Smooth muscle cell (in vitro differentiated cells): ENCODE results near the gene POU2F1. TPM values are rescaled to one million over a fixed set of nuclear protein-coding genes. Genes with fewer than 3 reads are reported as not detected.

Source experiments
- DNase-seq: peaks from one replicate; lab custom pipeline; 2025; ENCODE audit not compliant: unreplicated experiment; lab: John Stamatoyannopoulos, UW
- H2AFZ ChIP-seq: fragments of 200-600 bp; sonication (generic); 2 replicates; pipeline ENCODE4 v1.6.0; 2016; ENCODE audit warnings: antibody characterized with exemption, low read depth, mild to moderate bottlenecking
- H3F3A ChIP-seq: fragments of 200-600 bp; sonication (generic); 2 replicates; pipeline ENCODE4 v1.6.0; 2017; ENCODE audit warnings: antibody characterized with exemption, low read depth
- H3K27ac ChIP-seq: fragments of 200-600 bp; sonication (generic); 2 replicates; pipeline ENCODE4 v1.5.1; 2016; ENCODE audit warnings: low read depth, mild to moderate bottlenecking
- H3K27me3 ChIP-seq: fragments of 200-600 bp; sonication (generic); 2 replicates; pipeline ENCODE4 v1.6.1; 2016; ENCODE audit warnings: low read depth, mild to moderate bottlenecking
- H3K36me3 ChIP-seq: fragments of 200-600 bp; sonication (generic); 2 replicates; pipeline ENCODE4 v1.5.1; 2016; ENCODE audit warnings: low read depth
- H3K4me1 ChIP-seq: fragments of 200-600 bp; sonication (generic); 2 replicates; pipeline ENCODE4 v1.5.1; 2016; ENCODE audit warnings: low read depth
- H3K4me2 ChIP-seq: fragments of 200-600 bp; sonication (generic); 2 replicates; pipeline ENCODE4 v1.6.0; 2016; ENCODE audit warnings: mild to moderate bottlenecking
- H3K4me3 ChIP-seq: fragments of 200-600 bp; sonication (generic); 2 replicates; pipeline ENCODE4 v1.5.1; 2016; ENCODE audit warnings: mild to moderate bottlenecking
- H3K79me2 ChIP-seq: fragments of 200-600 bp; sonication (generic); 2 replicates; pipeline ENCODE4 v1.6.0; 2016; ENCODE audit warnings: low read depth, mild to moderate bottlenecking
- H3K9ac ChIP-seq: fragments of 200-600 bp; sonication (generic); 2 replicates; pipeline ENCODE4 v1.6.0; 2016; ENCODE audit warnings: low read depth
- H3K9me3 ChIP-seq: fragments of 200-600 bp; sonication (generic); replicated peaks from 2 replicates; pipeline ENCODE4 v1.5.1; 2016; ENCODE audit warnings: low read depth
- H4K20me1 ChIP-seq: fragments of 200-600 bp; sonication (generic); 2 replicates; pipeline ENCODE4 v1.6.0; 2016; ENCODE audit warnings: low read depth
- WGBS: methylation state at CpG from one replicate; pipeline ENCODE4 v1.1.7; 2016; ENCODE audit warnings: low lambda C conversion rate; 5-methylcytosine and 5-hydroxymethylcytosine counted together
- polyA plus RNA-seq: library from polyadenylated mRNA; unstranded; fragments of >200 nt; fragmentation: Nextera tagmentation; extraction: Ambion mirVana; gene quantifications from 2 replicates; pipeline ENCODE4 v1.2.1, GENCODE V29; 2016
- total RNA-seq: library from RNA; depleted of rRNA; stranded (reverse); fragments of >200 nt; gene quantifications from 2 replicates; pipeline ENCODE4 v1.2.3, GENCODE V29; 2014
- TF ChIP-seq, protein P1 (sequence below): fragments of 200-600 bp; sonication (generic); IDR thresholded peaks from 2 replicates; pipeline ENCODE4 v1.5.1; 2017; ENCODE audit warnings: borderline replicate concordance, mild to moderate bottlenecking, antibody characterized with exemption; ENCODE audit not compliant: insufficient read depth, poor library complexity, severe bottlenecking

Gene POU2F1
- total and polyA plus RNA-seq, 2 experiments from 2014 or later: 5.3 to 15.6 TPM

DNA sequence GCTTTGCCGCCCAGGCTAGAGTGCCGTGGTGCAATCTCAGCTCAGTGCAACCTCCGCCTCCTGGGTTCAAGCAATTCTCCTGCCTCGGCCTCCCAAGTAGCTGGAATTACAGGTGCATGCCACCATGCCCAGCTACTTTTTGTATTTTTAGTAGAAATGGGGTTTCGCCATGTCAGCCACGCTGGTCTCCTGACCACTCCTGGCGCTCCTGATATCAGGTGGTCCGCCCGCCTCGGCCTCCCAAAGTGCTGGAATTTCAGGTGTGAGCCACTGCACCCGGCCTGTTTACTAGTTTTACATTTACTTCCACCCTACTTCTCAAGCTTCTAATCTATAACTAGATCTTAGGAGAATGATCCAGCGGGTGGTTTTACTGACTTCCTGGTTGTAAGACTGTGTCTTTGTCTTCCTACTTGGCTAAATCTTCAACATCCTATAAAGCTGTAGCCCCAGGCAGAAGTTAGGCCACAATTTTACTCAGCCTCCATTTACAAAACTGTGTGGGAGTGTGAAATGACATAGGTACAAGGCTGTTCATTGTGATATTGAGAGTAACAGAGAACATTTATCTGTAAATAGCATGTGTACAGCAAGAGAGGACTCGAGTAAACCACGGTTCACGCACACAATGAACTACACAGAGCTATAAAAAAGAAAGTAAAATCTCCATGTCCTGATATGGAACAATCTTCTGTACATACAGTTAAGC is 9.6 kb upstream of the POU2F1 start:
- Histone ChIP-seq H2AFZ (peak overlapping the region; percentile 33), H3K36me3 (no peaks in the 10 kb centered on the region), H3K9me3 (no peaks in the 10 kb centered on the region), H3K9ac (no peak overlapping the region), H3K4me2 (no peak overlapping the region), H3F3A (no peaks in the 10 kb centered on the region), H3K4me3 (no peak overlapping the region), H4K20me1 (no peaks in the 10 kb centered on the region), H3K4me1 (no peaks in the 10 kb centered on the region), H3K27ac (no peak overlapping the region), H3K27me3 (no peaks in the 10 kb centered on the region), H3K79me2 (no peaks in the 10 kb centered on the region)
- no peak for DNase-seq
- 87% methylated on average over 15 of the region's 15 CpGs for WGBS
- TF ChIP-seq, protein P1, sequence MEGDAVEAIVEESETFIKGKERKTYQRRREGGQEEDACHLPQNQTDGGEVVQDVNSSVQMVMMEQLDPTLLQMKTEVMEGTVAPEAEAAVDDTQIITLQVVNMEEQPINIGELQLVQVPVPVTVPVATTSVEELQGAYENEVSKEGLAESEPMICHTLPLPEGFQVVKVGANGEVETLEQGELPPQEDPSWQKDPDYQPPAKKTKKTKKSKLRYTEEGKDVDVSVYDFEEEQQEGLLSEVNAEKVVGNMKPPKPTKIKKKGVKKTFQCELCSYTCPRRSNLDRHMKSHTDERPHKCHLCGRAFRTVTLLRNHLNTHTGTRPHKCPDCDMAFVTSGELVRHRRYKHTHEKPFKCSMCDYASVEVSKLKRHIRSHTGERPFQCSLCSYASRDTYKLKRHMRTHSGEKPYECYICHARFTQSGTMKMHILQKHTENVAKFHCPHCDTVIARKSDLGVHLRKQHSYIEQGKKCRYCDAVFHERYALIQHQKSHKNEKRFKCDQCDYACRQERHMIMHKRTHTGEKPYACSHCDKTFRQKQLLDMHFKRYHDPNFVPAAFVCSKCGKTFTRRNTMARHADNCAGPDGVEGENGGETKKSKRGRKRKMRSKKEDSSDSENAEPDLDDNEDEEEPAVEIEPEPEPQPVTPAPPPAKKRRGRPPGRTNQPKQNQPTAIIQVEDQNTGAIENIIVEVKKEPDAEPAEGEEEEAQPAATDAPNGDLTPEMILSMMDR: no peak

DNA sequence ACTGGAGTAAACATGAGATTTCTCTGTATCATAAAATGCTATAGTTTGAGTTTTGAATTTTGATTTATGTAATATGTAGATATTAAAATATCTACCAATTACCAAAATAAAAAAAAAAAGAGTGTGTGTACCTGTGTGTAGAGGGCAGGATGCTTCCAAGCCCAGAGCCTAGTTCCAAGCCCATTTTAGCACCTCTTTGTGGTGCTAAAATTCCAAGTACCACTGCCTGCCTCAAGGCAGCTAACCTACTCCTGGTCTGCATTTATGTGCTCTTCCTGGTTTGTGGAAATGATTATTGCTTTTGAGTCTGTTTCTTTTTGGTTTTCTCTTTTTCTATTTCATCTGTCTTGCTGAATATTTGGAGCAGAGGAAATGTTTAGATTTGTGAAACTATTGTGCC is 8.7 kb upstream of the POU2F1 start:
- Histone ChIP-seq H3K4me1 (no peaks in the 10 kb centered on the region), H3K4me2 (no peak overlapping the region), H3K27me3 (no peaks in the 10 kb centered on the region)

GRCh38 chr1:167216809-167217208 is 3.9 kb upstream of the POU2F1 start:
- Histone ChIP-seq H3K9me3 (no peaks in the 10 kb centered on the region), H3K27ac (no peak overlapping the region), H3F3A (no peaks in the 10 kb centered on the region), H3K4me2 (no peak overlapping the region), H3K79me2 (no peaks in the 10 kb centered on the region), H3K9ac (no peak overlapping the region), H2AFZ (no peak overlapping the region), H3K36me3 (no peaks in the 10 kb centered on the region), H4K20me1 (no peaks in the 10 kb centered on the region), H3K4me1 (peaks cover 7% of the 10 kb centered on the region), H3K4me3 (no peak overlapping the region), H3K27me3 (no peaks in the 10 kb centered on the region)
- TF ChIP-seq, protein P1: no peak
- no peak for DNase-seq

More for the DNA sequence above, 8.7 kb upstream of the POU2F1 start:
- DNase-seq: no peak
- Histone ChIP-seq H3K9ac (no peak overlapping the region), H4K20me1 (no peaks in the 10 kb centered on the region), H3K9me3 (no peaks in the 10 kb centered on the region), H3K4me3 (no peak overlapping the region), H3K36me3 (no peaks in the 10 kb centered on the region), H3F3A (no peaks in the 10 kb centered on the region), H2AFZ (no peak overlapping the region), H3K27ac (no peak overlapping the region), H3K79me2 (no peaks in the 10 kb centered on the region)
- TF ChIP-seq, protein P1: no peak

DNA sequence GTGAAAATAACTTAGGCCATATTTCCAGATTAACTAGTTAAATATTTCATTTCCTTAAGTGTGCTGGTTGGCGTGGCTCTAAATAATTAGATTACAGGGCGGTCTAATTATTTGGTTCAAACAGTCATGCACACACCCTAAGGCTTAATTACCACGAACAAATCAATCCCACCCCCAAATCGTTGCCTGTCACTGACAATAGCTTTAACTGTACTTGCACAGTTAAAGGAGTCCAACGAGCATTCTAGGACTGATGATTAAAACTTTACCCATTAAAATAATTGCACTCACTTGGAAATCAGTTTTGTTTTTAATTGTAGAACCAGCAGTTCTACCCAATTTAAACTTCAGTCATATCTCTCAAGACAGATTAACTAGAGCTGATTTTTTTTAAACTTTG is 1.5 kb upstream of the POU2F1 start:
- peaks cover 18% of the 10 kb centered on the region for H3K79me2 ChIP-seq
- H3K27me3 ChIP-seq: no peaks in the 10 kb centered on the region
- peak overlapping the region; percentile 77 for H3K4me3 ChIP-seq
- WGBS: 47% methylated on average over 5 of the region's 5 CpGs
- peak overlapping the region; percentile 3 for H3K27ac ChIP-seq
- no peaks in the 10 kb centered on the region for H3K36me3 ChIP-seq
- H3K4me1 ChIP-seq: peaks cover 19% of the 10 kb centered on the region
- H4K20me1 ChIP-seq: peaks cover 19% of the 10 kb centered on the region
- peak overlapping the region; percentile 97 for H2AFZ ChIP-seq
- H3K9ac ChIP-seq: no peak overlapping the region
- no peaks in the 10 kb centered on the region for H3K9me3 ChIP-seq
- DNase-seq: no peak
- TF ChIP-seq, protein P1: no peak
- peak overlapping the region; percentile 93 for H3K4me2 ChIP-seq
- H3F3A ChIP-seq: peaks cover 9% of the 10 kb centered on the region
